Stromal cell of bone marrow (primary cell): ENCODE data around the gene TENM4.

Experiments used
- DNase-seq: peaks from one replicate; pipeline ENCODE4 v3.0.0-alpha.2; 2012; ENCODE audit warnings: low read depth

TENM4 gene

GRCh38 chr11:79440571-79441460 is at the start of gene TENM4:
TENM4 (minus strand) TSS chr11:79441030; CDS start chr11:79069944, 371,086 bp downstream.
- peak; percentile 66 for DNase-seq

- no peak for DNase-seq
Observed at GRCh38 chr11:79488286-79488685, 47.5 kb upstream of the TENM4 start.

- DNase-seq, result no peak
Observed at GRCh38 chr11:79487412-79487811, 46.6 kb upstream of the TENM4 start.

GRCh38 chr11:79486242-79486984 is 45.6 kb upstream of the TENM4 start:
- no peak for DNase-seq

- DNase-seq, result no peak
Observed at GRCh38 chr11:79485694-79486093, 44.9 kb upstream of the TENM4 start.

- DNase-seq, result no peak
Observed at GRCh38 chr11:79484872-79485271, 44.0 kb upstream of the TENM4 start.

- no peak for DNase-seq
Observed at GRCh38 chr11:79482800-79483199, 42.0 kb upstream of the TENM4 start.

GRCh38 chr11:79481795-79482194 is 41.0 kb upstream of the TENM4 start:
- DNase-seq, result no peak

GRCh38 chr11:79480864-79481263 is 40.0 kb upstream of the TENM4 start:
- no peak for DNase-seq

- no peak for DNase-seq
Observed at GRCh38 chr11:79472819-79473529, 32.1 kb upstream of the TENM4 start.

- no peak for DNase-seq
Observed at GRCh38 chr11:79471071-79471844, 30.4 kb upstream of the TENM4 start.

- no peak for DNase-seq
Observed at GRCh38 chr11:79470161-79470560, 29.3 kb upstream of the TENM4 start.

- DNase-seq, result no peak
Observed at GRCh38 chr11:79467761-79468160, 26.9 kb upstream of the TENM4 start.

- peak; percentile 28 for DNase-seq
Observed at GRCh38 chr11:79466411-79466810, 25.6 kb upstream of the TENM4 start.

GRCh38 chr11:79465160-79465559 is 24.3 kb upstream of the TENM4 start:
- no peak for DNase-seq

GRCh38 chr11:79461666-79462645 is 21.1 kb upstream of the TENM4 start:
- no peak for DNase-seq

GRCh38 chr11:79461144-79461543 is 20.3 kb upstream of the TENM4 start:
- no peak for DNase-seq

GRCh38 chr11:79458709-79459108 is 17.9 kb upstream of the TENM4 start:
- no peak for DNase-seq

- no peak for DNase-seq
Observed at GRCh38 chr11:79456501-79456900, 15.7 kb upstream of the TENM4 start.

- no peak for DNase-seq
Observed at GRCh38 chr11:79453617-79454016, 12.8 kb upstream of the TENM4 start.

GRCh38 chr11:79449040-79449439 is 8.2 kb upstream of the TENM4 start:
- DNase-seq, result no peak
